HG02610 (cell line): Measurements from ENCODE around the gene RTL10.

Experiments
- ATAC-seq: cut with Tn5 transposase; IDR thresholded peaks from one replicate; pipeline ENCODE4 v1.9.1; 2021; ENCODE audit warnings: mild to moderate bottlenecking, moderate library complexity; ENCODE audit not compliant: unreplicated experiment

RTL10 gene

GRCh38 chr22:19826619-19826950 lies 28.1 kb downstream of the RTL10 start:
- no peak for ATAC-seq

GRCh38 chr22:19825904-19826618 lies 28.6 kb downstream of the RTL10 start:
- no peak for ATAC-seq

DNA sequence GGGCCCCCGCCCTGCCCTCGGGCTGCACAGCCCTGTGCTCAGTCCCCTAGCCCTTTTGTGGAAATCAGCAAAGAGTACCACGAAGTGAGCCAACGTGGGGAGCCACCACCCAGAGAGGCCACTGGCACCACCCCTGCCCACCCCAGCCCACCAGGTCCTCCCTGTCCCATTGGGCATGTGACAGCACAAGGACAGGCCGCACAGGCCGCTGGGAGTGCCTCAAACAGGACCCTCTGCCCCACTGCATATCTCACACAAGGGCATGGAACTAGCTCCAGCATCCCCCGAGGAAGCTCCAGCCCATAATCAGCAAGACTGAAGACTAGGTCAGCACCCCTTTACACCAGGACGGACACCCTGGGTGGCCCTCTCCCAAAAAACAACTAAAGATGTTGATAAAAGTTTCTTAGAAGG lies 29.7 kb downstream of the RTL10 start:
- no peak for ATAC-seq

DNA sequence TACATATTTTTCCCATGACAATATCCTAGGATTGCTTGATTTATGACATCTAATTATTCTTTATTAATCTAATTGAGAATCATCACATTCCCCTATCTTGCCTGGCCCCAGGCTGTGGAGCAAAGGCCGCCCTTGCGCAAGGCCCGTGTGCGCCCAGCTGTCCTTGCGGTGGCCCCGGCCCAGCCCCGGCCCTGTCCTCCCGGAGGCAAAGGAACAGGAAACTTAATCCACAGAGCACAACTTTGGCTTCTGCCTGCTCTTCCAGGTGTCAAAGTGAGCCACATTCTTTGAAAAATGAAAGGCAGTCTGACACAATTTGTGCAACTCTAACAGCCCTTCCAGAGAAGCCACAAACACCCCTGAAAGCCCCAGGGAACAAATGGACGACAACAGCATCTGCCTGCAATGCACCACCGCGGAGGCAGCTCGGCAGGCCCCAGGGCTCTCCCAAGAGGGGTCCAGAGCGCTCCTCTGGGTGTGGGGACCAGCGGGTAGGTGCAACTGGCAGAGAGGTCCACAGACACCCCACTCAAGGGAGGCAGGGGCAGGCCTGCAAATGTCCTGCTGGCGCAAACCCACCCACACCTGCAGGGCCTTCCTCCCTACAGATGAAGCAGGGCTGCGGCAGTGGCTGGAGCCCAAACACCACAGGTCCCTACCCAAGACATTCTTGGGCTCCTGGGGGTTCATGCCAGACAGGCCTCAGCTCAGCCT lies 30.3 kb downstream of the RTL10 start:
- no peak for ATAC-seq

DNA sequence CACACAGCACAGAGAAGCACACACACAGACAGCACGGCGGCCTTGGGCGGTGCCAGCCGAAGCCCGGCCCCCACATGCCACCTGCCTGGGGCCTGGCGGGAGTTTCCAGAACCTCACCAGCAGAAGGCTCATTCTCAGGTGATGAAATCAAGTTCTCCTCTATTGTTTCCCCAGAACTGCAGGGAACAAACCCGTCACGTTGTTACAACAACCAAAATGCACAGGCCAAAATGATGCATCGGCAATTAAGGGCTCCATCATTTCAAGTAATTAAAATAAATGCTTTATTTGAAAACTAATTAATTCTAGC lies 30.8 kb downstream of the RTL10 start:
- ATAC-seq = no peak

- ATAC-seq = no peak
These were observed 31.3 kb downstream of the RTL10 start for GRCh38 chr22:19823191-19823901.

DNA sequence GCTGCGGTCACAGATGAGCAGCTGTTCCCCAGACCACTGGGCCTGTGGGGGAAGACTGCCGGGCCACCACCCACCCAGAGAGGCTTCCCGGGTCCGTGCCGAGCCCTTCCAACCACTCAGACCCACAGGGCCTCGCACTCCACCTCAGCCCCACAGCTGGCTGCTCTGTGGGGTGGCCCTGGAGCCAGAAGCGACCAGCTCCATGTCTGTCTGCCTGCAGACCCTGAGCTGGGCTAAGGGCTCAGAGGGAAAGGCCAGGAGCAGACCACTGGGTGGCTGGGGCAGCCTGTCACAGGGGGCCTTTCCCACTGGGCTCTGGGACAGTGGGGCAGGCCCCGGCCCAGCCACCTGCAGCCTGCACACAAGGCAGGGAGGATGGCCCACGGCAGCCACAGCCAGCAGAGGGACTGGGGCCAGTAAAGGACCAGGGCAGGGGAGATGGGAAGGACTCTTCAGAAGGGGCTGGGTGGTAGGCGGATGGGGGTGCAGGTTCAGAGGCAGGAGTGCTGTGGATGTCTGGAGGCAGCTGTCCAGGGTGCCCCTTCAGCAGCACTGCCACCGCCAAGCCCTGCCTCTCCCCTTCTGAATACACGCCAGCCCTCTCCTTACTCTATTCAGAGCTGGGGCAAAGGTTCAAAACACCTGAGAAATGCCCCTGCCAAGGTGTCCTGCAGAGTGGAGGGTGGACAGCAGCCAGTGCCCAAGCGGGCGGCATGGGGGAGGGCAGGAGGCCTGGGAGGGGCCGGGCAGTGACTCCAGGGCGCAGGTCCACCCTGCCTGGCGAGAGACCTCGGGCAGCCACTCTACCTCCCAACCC lies 32.2 kb downstream of the RTL10 start:
- no peak for ATAC-seq

GRCh38 chr22:19821523-19822300 lies 33.0 kb downstream of the RTL10 start:
- ATAC-seq = no peak

- ATAC-seq = no peak
These were observed 33.7 kb downstream of the RTL10 start for GRCh38 chr22:19820880-19821522.

- no peak for ATAC-seq
These were observed 34.5 kb downstream of the RTL10 start for GRCh38 chr22:19819911-19820879.

DNA sequence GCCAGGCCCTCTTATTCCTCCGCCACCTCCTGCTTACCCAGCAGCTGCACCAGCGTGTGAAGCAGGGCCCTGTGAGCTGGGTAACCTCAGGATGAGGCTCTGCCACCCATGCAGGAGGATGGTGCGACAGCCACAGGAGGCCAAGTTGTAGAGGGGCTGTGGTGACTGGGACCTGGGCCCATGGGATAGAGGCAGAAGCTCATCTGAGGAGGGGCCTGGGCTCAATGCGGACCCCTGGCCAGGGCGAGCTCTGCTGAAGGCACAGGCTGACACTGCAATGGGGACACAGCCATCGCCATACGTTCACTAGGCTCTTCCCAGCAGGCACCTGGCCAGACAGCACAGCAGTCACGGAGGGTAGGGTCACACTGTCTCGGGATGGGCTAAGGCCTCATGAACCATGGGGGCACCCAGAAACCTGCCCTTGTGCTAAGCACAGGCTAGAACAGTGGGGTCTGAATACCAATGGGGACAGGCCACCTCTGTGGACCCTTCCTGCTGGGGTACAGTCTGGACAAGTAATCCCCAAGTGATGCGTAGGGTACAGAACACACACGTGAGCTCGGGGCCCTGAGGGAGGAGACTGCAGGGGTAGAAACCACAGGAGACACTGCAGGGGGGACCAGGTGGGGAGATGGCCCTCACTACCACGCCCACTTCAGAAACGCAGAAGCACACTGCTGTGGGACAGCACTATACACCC lies 35.3 kb downstream of the RTL10 start:
- no peak for ATAC-seq

GRCh38 chr22:19818324-19819207 lies 36.1 kb downstream of the RTL10 start:
- ATAC-seq = no peak

DNA sequence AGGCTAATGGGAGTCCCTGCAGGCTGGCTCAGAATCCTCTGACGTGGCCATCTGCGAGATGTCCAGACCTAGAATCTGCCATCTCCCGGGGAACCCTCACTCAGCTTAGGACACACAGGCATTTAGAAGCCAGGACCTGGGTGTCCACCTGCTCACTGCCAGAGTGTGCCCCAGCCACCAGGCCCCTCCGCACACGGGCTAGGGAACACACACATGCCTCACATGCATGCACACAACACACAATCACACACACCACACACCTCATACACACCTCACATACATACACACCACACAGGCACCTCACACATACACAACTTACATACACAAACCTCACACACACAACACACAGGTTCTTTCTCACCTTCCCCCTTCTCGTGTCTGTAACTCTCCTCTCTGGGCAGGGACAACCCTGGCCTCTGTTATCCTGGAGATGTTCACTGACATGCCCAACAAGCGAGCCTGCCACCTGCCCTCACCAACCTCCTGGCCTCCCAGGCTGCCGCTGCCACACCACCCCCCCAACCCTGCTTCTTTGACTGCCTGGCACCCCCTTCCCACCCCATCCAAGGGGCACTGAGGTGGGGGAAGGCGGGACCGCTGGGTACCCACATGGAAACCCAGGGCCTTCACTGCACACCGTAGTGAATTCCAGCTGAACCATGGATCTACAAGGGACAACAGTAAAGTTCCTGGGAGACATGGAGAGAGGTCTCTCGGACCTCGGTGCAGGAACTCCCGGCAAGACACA lies 38.1 kb downstream of the RTL10 start:
- ATAC-seq = no peak

GRCh38 chr22:19815823-19816290 lies 38.8 kb downstream of the RTL10 start:
- no peak for ATAC-seq

- no peak for ATAC-seq
These were observed 39.4 kb downstream of the RTL10 start for GRCh38 chr22:19815093-19815822.

DNA sequence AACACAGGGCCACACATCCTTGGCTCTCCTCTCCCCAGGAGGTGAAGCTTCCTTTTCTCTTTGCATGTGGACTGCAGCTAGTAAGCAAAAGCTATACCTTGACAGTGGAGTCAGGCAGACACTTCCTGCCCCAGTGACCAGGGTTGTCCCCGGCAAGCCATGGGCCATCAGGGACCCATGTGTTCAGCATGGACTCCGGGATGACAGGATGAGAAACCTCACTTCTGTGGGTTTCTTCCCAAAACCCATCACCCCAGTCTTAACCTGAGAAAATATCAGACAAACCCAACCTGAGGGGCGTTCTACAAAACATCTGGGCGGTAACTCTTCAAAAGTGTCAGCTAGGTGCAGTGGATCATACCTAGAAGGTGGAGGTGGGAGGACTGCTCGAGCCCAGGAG lies 40.2 kb downstream of the RTL10 start:
- no peak for ATAC-seq
